GM21528 (cell line): ENCODE data around the gene REEP1.
A peak's percentile ranks its signal among the peaks of the same experiment; 100 is the strongest.
"Not testable (repeated sequence)": the region's sequence is repeated elsewhere in the genome, so short reads cannot be mapped to it uniquely, and the experiment has no call there.

Experiments used
- ATAC-seq: cut with Tn5 transposase; IDR thresholded peaks from one replicate; pipeline ENCODE4 v1.9.1; 2021; ENCODE audit warnings: mild to moderate bottlenecking, moderate library complexity; ENCODE audit not compliant: unreplicated experiment, low FRiP score

The REEP1 gene

GRCh38 chr2:86203614-86204013, 133.8 kb downstream of the REEP1 start:
- no peak for ATAC-seq

- ATAC-seq = no peak
Measured at GRCh38 chr2:86202702-86203101, 134.7 kb downstream of the REEP1 start.

GRCh38 chr2:86202336-86202692, 135.1 kb downstream of the REEP1 start:
- ATAC-seq = no peak

- ATAC-seq = no peak
Measured at GRCh38 chr2:86201671-86202335, 135.6 kb downstream of the REEP1 start.

- ATAC-seq = not testable (repeated sequence)
Measured at GRCh38 chr2:86200564-86200963, 136.9 kb downstream of the REEP1 start.

GRCh38 chr2:86199834-86200177, 137.6 kb downstream of the REEP1 start:
- ATAC-seq = no peak

- ATAC-seq = no peak
Measured at GRCh38 chr2:86195808-86196387, 141.5 kb downstream of the REEP1 start.

GRCh38 chr2:86195055-86195807, 142.2 kb downstream of the REEP1 start, which contains the start of gene IMMT:
IMMT (minus strand) TSS chr2:86195462; CDS start chr2:86195382, 80 bp downstream.
- ATAC-seq = peak; percentile 84

GRCh38 chr2:86194751-86195054, 142.7 kb downstream of the REEP1 start:
- ATAC-seq = no peak

GRCh38 chr2:86193901-86194567, 143.4 kb downstream of the REEP1 start:
- ATAC-seq = no peak

- no peak for ATAC-seq
Measured at GRCh38 chr2:86189782-86190416, 147.5 kb downstream of the REEP1 start.

GRCh38 chr2:86186431-86186830, 151.0 kb downstream of the REEP1 start:
- no peak for ATAC-seq

GRCh38 chr2:86185517-86186212, 151.8 kb downstream of the REEP1 start:
- ATAC-seq = no peak

- no peak for ATAC-seq
Measured at GRCh38 chr2:86176597-86176996, 160.8 kb downstream of the REEP1 start.

- ATAC-seq = no peak
Measured at GRCh38 chr2:86175828-86176227, 161.6 kb downstream of the REEP1 start.

GRCh38 chr2:86174445-86174844, 163.0 kb downstream of the REEP1 start:
- no peak for ATAC-seq

- no peak for ATAC-seq
Measured at GRCh38 chr2:86172610-86173009, 164.8 kb downstream of the REEP1 start.

- ATAC-seq = no peak
Measured at GRCh38 chr2:86171295-86171694, 166.1 kb downstream of the REEP1 start.

GRCh38 chr2:86170449-86170848, 167.0 kb downstream of the REEP1 start:
- no peak for ATAC-seq
